GM12878 (cell line): ENCODE data around the gene RPLP1. TPM values are rescaled to one million over a fixed set of nuclear protein-coding genes. Genes with fewer than 3 reads are reported as not detected.

Experiments
- ATAC-seq: fragments of 200-7000 bp; cut with Tn5 transposase; 3 replicates; pipeline ENCODE4 v1.9.1; 2020; ENCODE audit warnings: mild to moderate bottlenecking, moderate library complexity
- BruUV-seq: library from RNA; stranded (reverse); fragments of 400-500 nt; replicated peaks from 2 replicates; lab custom pipeline; 2021; lab: Mats Ljungman, UMichigan
- CTCF ChIA-PET: fragments of 300-600 bp; sonication (Branson Sonifier 250); formaldehyde crosslinking; extraction: SDS; loops from one replicate; lab custom pipeline; 2021; ENCODE audit warnings: inconsistent platforms; lab: Yijun Ruan, JAX
- POLR2A ChIA-PET: fragments of 350-600 bp; formaldehyde crosslinking; extraction: SDS; loops from one replicate; lab custom pipeline; 2021; ENCODE audit warnings: inconsistent platforms; lab: Charles Lee
- RAD21 ChIA-PET: fragments of 300-600 bp; sonication (Branson Sonifier 250); formaldehyde crosslinking; loops from one replicate; lab custom pipeline; 2023; ENCODE audit warnings: antibody characterized with exemption; ENCODE audit not compliant: unreplicated experiment; lab: Charles Lee
- SMC1A ChIA-PET: fragments of 300-600 bp; sonication (Branson Sonifier 250); formaldehyde crosslinking; loops from one replicate; lab custom pipeline; 2023; ENCODE audit not compliant: unreplicated experiment, uncharacterized antibody; lab: Charles Lee
- DNase-seq: peaks from one replicate; pipeline ENCODE4 v3.0.0-alpha.2; 2011; ENCODE audit warnings: low read depth, low spot score
- FAIRE-seq: peaks from 3 replicates; lab custom pipeline; 2011; peaks lifted over from hg19 to GRCh38; lab: Jason Lieb, UNC
- H2AFZ ChIP-seq: 2 replicates; pipeline ENCODE4 v1.6.0; 2011; ENCODE audit warnings: low read depth, low read length, control low read depth; ENCODE audit not compliant: control insufficient read depth
- H3K27ac ChIP-seq: 2 replicates; pipeline ENCODE4 v1.5.1; 2011; ENCODE audit warnings: control low read depth; ENCODE audit not compliant: control insufficient read depth, insufficient read depth
- H3K27me3 ChIP-seq, 2 experiments: replicated peaks in 1 of 2; 2 replicates each; pipeline versions ENCODE4 v1.6.0 to v1.6.1; 2011; ENCODE audit warnings: low read length in 1 of 2; ENCODE audit not compliant: control insufficient read depth in 2 of 2, insufficient read depth in 2 of 2
- H3K36me3 ChIP-seq, 2 experiments: 2 replicates each; pipeline ENCODE4 v1.5.1; 2011; ENCODE audit warnings: low read length in 1 of 2; ENCODE audit not compliant: control insufficient read depth in 2 of 2, insufficient read depth in 2 of 2
- H3K4me1 ChIP-seq: 2 replicates; pipeline ENCODE4 v1.6.1; 2011; ENCODE audit warnings: mild to moderate bottlenecking, low read length, moderate library complexity, mixed read lengths; ENCODE audit not compliant: control insufficient read depth, insufficient read depth
- H3K4me2 ChIP-seq: 2 replicates; pipeline ENCODE4 v1.6.0; 2011; ENCODE audit warnings: control low read depth; ENCODE audit not compliant: control insufficient read depth, insufficient read depth
- H3K4me3 ChIP-seq: fragments of 200-600 bp; sonication (generic); 2 replicates; pipeline ENCODE4 v1.5.1; 2016
- H3K79me2 ChIP-seq: 2 replicates; pipeline ENCODE4 v1.6.0; 2011; ENCODE audit warnings: low read length; ENCODE audit not compliant: control insufficient read depth, insufficient read depth
- H3K9ac ChIP-seq: 2 replicates; pipeline ENCODE4 v1.8.0; 2011; ENCODE audit warnings: low read length, control low read depth, mixed read lengths; ENCODE audit not compliant: control insufficient read depth, insufficient read depth
- H3K9me3 ChIP-seq: replicated peaks from 3 replicates; pipeline ENCODE4 v1.5.1; 2011; ENCODE audit warnings: mild to moderate bottlenecking, low read length; ENCODE audit not compliant: control insufficient read depth, insufficient read depth
- H4K20me1 ChIP-seq: 2 replicates; pipeline ENCODE4 v1.6.0; 2011; ENCODE audit not compliant: control insufficient read depth, insufficient read depth
- BCL11A ChIP-seq: IDR thresholded peaks from 2 replicates; pipeline ENCODE4 v1.6.1; 2011; ENCODE audit warnings: low read depth, low read length
- CREM ChIP-seq: IDR thresholded peaks from 2 replicates; pipeline ENCODE4 v1.6.1; 2014; ENCODE audit warnings: antibody characterized with exemption, low read depth
- EED ChIP-seq: sonication (generic); IDR thresholded peaks from 2 replicates; pipeline ENCODE4 v1.6.1; 2016; ENCODE audit warnings: antibody characterized with exemption, low read depth
- KLF5 ChIP-seq: fragments of 450-650 bp; IDR thresholded peaks from 2 replicates; pipeline ENCODE4 v1.6.1; 2014; ENCODE audit warnings: mild to moderate bottlenecking; ENCODE audit not compliant: partially characterized antibody
- NFYB ChIP-seq: IDR thresholded peaks from 2 replicates; pipeline ENCODE4 v1.6.1; 2011; ENCODE audit warnings: low read depth, mild to moderate bottlenecking, low read length, improper control_type of control experiment, moderate library complexity; ENCODE audit not compliant: insufficient read depth
- PAX5 ChIP-seq: IDR thresholded peaks from 2 replicates; pipeline ENCODE4 v1.6.1; 2011; ENCODE audit warnings: low read depth, low read length, borderline replicate concordance
- POLR2AphosphoS5 ChIP-seq: IDR thresholded peaks from 2 replicates; pipeline ENCODE4 v1.6.1; 2011; ENCODE audit warnings: mild to moderate bottlenecking, low read length, inconsistent platforms
- POU2F2 ChIP-seq: IDR thresholded peaks from 3 replicates; pipeline ENCODE4 v1.6.1; 2011; ENCODE audit warnings: low read depth, mild to moderate bottlenecking, low read length, borderline replicate concordance
- RB1 ChIP-seq: fragments of 450-650 bp; formaldehyde crosslinking; IDR thresholded peaks from 2 replicates; pipeline ENCODE4 v1.6.1; 2017; ENCODE audit warnings: mild to moderate bottlenecking, borderline replicate concordance
- SMC3 ChIP-seq: IDR thresholded peaks from 2 replicates; pipeline ENCODE4 v1.6.1; 2011; ENCODE audit warnings: low read length, improper control_type of control experiment, borderline replicate concordance
- SREBF1 ChIP-seq: IDR thresholded peaks from 2 replicates; pipeline ENCODE4 v1.6.1; 2012; ENCODE audit warnings: mild to moderate bottlenecking, low read length
- SRF ChIP-seq, 2 experiments: IDR thresholded peaks; 2 replicates each; pipeline ENCODE4 v1.6.1; 2011; ENCODE audit warnings: low read depth in 2 of 2, low read length in 2 of 2, mild to moderate bottlenecking in 1 of 2, moderate library complexity in 1 of 2
- ZBED1 ChIP-seq: IDR thresholded peaks from 2 replicates; pipeline ENCODE4 v1.6.1; 2016; ENCODE audit warnings: borderline replicate concordance
- WGBS: methylation state at CpG from one replicate; pipeline ENCODE4 v1.1.6; 2016; ENCODE audit warnings: low lambda C conversion rate; ENCODE audit not compliant: insufficient replicate concordance, insufficient coverage; ENCODE audit errors: missing lambda C conversion rate; 5-methylcytosine and 5-hydroxymethylcytosine counted together
- in situ Hi-C: fragments of 300-500 bp; cut with MboI; formaldehyde crosslinking; loops from 9 replicates; pipeline ENCODE4 v1.14.3; 2018; ENCODE audit warnings: mixed read lengths
- intact Hi-C: fragments of 100-400 bp; cut with micrococcal nuclease; formaldehyde crosslinking; loops from one replicate; pipeline ENCODE4 v1.14.2; 2022; ENCODE audit not compliant: unreplicated experiment
- polyA plus RNA-seq, 11 experiments: library from polyadenylated mRNA; depleted of rRNA in 4 of 11; unstranded in 6 of 11; stranded (reverse) in 5 of 11; fragments of >200 nt; fragmentation: Nextera tagmentation in 4 of 11; fragmentation: Illumina TruSeq in 1 of 11; extraction: Ambion mirVana in 4 of 11; extraction: Trizol in 1 of 11; gene quantifications; 1 replicate in 1 of 11; 2 replicates in 10 of 11; pipeline versions ENCODE4 v1.2.1 to v1.2.3, GENCODE V29; 2011 to 2016; ENCODE audit warnings: inconsistent platforms in 2 of 11, missing spikeins in 2 of 11, low read depth in 1 of 11
- total RNA-seq, 4 experiments: library from RNA; depleted of rRNA in 3 of 4; stranded (reverse); fragments of >200 nt in 3 of 4; fragmentation: Illumina TruSeq in 1 of 4; extraction: Trizol in 1 of 4; gene quantifications; 2 replicates each; pipeline versions ENCODE4 v1.2.1 to v1.2.3, GENCODE V29; 2013 to 2021
- TF ChIP-seq, protein P1 (sequence below): fragments of 450-650 bp; IDR thresholded peaks from 2 replicates; pipeline ENCODE4 v1.6.1; 2016; ENCODE audit warnings: mild to moderate bottlenecking
- TF ChIP-seq, protein P2 (sequence below): IDR thresholded peaks from 2 replicates; pipeline ENCODE4 v1.6.1; 2012; ENCODE audit warnings: improper control_type of control experiment, low read depth, low read length; ENCODE audit not compliant: insufficient replicate concordance

The RPLP1 gene
- total and polyA plus RNA-seq, 10 of the 15 experiments (the other 5 are each of a cell fraction or from before 2014, with no cell fraction given): 217 to 3,098 (median 1,664) TPM

GRCh38 chr15:69405110-69405509 is 47.5 kb upstream of the RPLP1 start:
- RAD21 ChIA-PET: no interaction called here
- ATAC-seq (no peak), FAIRE-seq (no peak), DNase-seq (no peak)
- H3K36me3 ChIP-seq: no peaks in the 10 kb centered on the region
- no peaks in the 10 kb centered on the region for H4K20me1 ChIP-seq
- H3K4me1 ChIP-seq: no peaks in the 10 kb centered on the region
- H3K9ac ChIP-seq: no peak overlapping the region
- SMC1A ChIA-PET: interaction anchor here (1.0 kb wide), 1 partner anchor 370 kb away, joined by 3 read pairs; no protein-coding TSS in a partner anchor
- TF ChIP-seq BCL11A: no peak
- TF ChIP-seq PAX5: no peak
- no peak for TF ChIP-seq SRF (IDR thresholded peaks at IDR 0.05; ENCODE audit: low read depth in 2 of 2, low read length in 2 of 2)
- TF ChIP-seq POLR2AphosphoS5: no peak
- no peak for TF ChIP-seq NFYB
- TF ChIP-seq, protein P1, sequence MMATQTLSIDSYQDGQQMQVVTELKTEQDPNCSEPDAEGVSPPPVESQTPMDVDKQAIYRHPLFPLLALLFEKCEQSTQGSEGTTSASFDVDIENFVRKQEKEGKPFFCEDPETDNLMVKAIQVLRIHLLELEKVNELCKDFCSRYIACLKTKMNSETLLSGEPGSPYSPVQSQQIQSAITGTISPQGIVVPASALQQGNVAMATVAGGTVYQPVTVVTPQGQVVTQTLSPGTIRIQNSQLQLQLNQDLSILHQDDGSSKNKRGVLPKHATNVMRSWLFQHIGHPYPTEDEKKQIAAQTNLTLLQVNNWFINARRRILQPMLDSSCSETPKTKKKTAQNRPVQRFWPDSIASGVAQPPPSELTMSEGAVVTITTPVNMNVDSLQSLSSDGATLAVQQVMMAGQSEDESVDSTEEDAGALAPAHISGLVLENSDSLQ: no peak
- TF ChIP-seq, protein P2, sequence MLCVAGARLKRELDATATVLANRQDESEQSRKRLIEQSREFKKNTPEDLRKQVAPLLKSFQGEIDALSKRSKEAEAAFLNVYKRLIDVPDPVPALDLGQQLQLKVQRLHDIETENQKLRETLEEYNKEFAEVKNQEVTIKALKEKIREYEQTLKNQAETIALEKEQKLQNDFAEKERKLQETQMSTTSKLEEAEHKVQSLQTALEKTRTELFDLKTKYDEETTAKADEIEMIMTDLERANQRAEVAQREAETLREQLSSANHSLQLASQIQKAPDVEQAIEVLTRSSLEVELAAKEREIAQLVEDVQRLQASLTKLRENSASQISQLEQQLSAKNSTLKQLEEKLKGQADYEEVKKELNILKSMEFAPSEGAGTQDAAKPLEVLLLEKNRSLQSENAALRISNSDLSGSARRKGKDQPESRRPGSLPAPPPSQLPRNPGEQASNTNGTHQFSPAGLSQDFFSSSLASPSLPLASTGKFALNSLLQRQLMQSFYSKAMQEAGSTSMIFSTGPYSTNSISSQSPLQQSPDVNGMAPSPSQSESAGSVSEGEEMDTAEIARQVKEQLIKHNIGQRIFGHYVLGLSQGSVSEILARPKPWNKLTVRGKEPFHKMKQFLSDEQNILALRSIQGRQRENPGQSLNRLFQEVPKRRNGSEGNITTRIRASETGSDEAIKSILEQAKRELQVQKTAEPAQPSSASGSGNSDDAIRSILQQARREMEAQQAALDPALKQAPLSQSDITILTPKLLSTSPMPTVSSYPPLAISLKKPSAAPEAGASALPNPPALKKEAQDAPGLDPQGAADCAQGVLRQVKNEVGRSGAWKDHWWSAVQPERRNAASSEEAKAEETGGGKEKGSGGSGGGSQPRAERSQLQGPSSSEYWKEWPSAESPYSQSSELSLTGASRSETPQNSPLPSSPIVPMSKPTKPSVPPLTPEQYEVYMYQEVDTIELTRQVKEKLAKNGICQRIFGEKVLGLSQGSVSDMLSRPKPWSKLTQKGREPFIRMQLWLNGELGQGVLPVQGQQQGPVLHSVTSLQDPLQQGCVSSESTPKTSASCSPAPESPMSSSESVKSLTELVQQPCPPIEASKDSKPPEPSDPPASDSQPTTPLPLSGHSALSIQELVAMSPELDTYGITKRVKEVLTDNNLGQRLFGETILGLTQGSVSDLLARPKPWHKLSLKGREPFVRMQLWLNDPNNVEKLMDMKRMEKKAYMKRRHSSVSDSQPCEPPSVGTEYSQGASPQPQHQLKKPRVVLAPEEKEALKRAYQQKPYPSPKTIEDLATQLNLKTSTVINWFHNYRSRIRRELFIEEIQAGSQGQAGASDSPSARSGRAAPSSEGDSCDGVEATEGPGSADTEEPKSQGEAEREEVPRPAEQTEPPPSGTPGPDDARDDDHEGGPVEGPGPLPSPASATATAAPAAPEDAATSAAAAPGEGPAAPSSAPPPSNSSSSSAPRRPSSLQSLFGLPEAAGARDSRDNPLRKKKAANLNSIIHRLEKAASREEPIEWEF: no peak
- no peak for TF ChIP-seq EED
- TF ChIP-seq KLF5: no peak
- no peak for TF ChIP-seq SMC3
- no peak for TF ChIP-seq ZBED1
- TF ChIP-seq SREBF1: no peak
- no peak for TF ChIP-seq POU2F2
- TF ChIP-seq RB1: no peak
- TF ChIP-seq CREM: no peak
- in situ Hi-C loops: no loop called here
- POLR2A ChIA-PET: no interaction called here
- H3K27ac ChIP-seq: no peak overlapping the region
- H3K9me3 ChIP-seq: no peaks in the 10 kb centered on the region
- 38% methylated on average over 3 of the region's 3 CpGs for WGBS
- CTCF ChIA-PET: no interaction called here
- H3K4me3 ChIP-seq: no peak overlapping the region
- BruUV-seq: no TSS peak
- intact Hi-C loops: no loop called here
- no peak overlapping the region for H2AFZ ChIP-seq
- no peaks in the 10 kb centered on the region for H3K79me2 ChIP-seq
- 0 out of 4 replicates have a peak, but pooled peaks cover 0 to 2% of the 10 kb centered on the region in 2 experiments for H3K27me3 ChIP-seq
- H3K4me2 ChIP-seq: no peak overlapping the region
